ENCODE data around the gene COLQ. TPM values are rescaled to one million over a fixed set of nuclear protein-coding genes. Genes with fewer than 3 reads are reported as not detected.

COLQ gene
- total RNA-seq, 2 donors from 2014 or later, result 1.8 to 5.3 TPM

DNA sequence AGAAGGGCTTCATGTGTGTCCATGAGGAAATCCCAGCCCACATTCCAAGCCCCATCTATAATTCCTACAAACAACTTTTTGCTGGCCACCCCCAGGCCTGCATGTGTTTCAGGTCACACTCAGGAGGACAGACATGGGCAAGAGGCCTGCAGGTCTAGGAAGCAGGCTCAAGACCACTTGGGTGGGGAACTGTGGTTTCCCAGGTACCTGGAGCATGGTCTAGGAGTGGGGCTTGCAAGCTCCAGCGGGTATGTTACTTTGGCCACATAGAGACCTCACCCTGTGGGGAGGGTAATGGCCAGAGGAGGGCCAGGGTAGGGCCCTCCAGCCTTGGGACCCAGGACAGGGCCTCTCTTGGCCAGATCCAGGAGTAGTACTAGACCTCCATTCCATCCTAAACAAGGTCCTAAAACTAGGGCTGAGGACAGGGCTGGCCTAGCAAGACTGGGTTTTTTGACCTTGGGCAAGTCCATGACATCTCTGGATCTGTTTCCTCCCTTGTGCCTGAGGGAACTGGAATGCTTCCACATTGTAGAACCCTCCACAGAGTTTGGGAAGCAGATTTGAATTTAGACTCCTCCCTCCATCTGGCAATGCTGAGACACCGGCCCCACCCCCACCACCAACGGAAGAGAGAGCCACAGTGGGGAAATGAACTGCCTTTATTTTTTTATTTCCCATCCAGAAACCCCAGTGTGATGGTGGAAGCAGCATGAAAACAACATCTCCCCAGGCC is 71.8 kb downstream of the COLQ start:
- 77 to 82% methylated on average over 2 to 3 of the region's 3 CpGs for WGBS, 2 donors
- intact Hi-C loops (cut with DNase I), result no loop called here
- H3K4me3 ChIP-seq, result no peak overlapping the region
- no peak for TF ChIP-seq POLR2A (IDR thresholded peaks at IDR 0.05)
- TF ChIP-seq CTCF (IDR thresholded peaks at IDR 0.05), result no peak
- no peaks in the 10 kb centered on the region for H3K27me3 ChIP-seq
- H3K27ac ChIP-seq, result no peak overlapping the region
- no peak for DNase-seq
- no peaks in the 10 kb centered on the region for H3K4me1 ChIP-seq
- H3K36me3 ChIP-seq (replicated peaks in 1 of 2; ENCODE audit: insufficient read depth in 1 of 2, low read depth in 2 of 2), result no peaks in the 10 kb centered on the region
- no peak for ATAC-seq
- no peaks in the 10 kb centered on the region for H3K9me3 ChIP-seq

DNA sequence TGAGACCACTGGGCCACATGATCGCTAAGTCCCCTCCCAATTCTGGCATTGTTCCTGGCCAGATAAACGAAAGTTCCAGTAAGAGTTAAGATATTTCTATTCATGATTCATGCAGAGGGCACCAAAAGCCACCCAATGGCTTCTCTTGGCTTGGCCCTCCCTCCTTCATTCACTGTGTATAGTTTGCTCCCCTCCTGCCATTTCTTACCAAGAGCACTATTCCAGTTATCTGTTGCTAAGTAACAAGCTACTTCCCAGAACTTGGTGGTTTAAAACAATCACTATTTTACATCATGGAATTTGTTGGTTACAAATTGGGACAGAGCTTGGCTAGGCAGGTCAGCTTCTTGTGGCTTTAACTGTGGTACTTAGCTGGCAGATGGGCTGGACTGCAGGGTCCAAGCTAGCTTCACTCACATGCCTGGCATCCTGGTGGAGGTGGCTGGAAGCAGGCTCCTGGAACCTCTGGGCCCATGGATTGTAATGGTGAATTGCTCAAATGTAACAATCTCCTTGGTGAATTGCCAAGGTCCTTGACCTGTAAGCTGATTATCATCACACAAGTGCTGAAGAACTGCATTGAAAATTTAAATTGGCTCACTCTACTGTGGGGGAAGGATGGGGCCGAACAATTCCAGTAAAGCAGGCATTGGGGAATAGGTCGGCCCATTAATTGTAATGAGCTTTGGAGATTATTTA is 77.5 kb downstream of the COLQ start:
- no peak for TF ChIP-seq CTCF (IDR thresholded peaks at IDR 0.05)
- no peak for TF ChIP-seq POLR2A (IDR thresholded peaks at IDR 0.05)
- Histone ChIP-seq H3K4me3 (no peak overlapping the region), H3K9me3 (no peaks in the 10 kb centered on the region), H3K27me3 (no peaks in the 10 kb centered on the region), H3K27ac (no peak overlapping the region), H3K4me1 (no peaks in the 10 kb centered on the region), H3K36me3 (replicated peaks in 1 of 2; ENCODE audit: insufficient read depth in 1 of 2, low read depth in 2 of 2) (peaks cover 3 to 9% of the 10 kb centered on the region in 2 donors)
- ATAC-seq (peak; percentile 15), DNase-seq (no peak)
- intact Hi-C loops (cut with DNase I), result no loop called here
- 67 to 78% methylated on average over 4 of the region's 4 CpGs for WGBS, 2 donors

GRCh38 chr3:15440891-15441290 is 80.6 kb downstream of the COLQ start:
- peaks cover 3 to 12% of the 10 kb centered on the region in 2 donors for H3K36me3 ChIP-seq (replicated peaks in 1 of 2; ENCODE audit: insufficient read depth in 1 of 2, low read depth in 2 of 2)
- intact Hi-C loops (cut with DNase I), result no loop called here
- H3K27me3 ChIP-seq, result no peaks in the 10 kb centered on the region
- ATAC-seq (no peak), DNase-seq (no peak)
- no peaks in the 10 kb centered on the region for H3K9me3 ChIP-seq
- WGBS, 2 donors, result 80 to 92% methylated on average over 4 of the region's 4 CpGs
- H3K4me1 ChIP-seq, result no peaks in the 10 kb centered on the region
- no peak overlapping the region for H3K4me3 ChIP-seq
- TF ChIP-seq CTCF (IDR thresholded peaks at IDR 0.05) (no peak), POLR2A (IDR thresholded peaks at IDR 0.05) (no peak)
- no peak overlapping the region for H3K27ac ChIP-seq

- no peaks in the 10 kb centered on the region for H3K4me1 ChIP-seq
- intact Hi-C loops (cut with DNase I), result loop anchor here (10.0 kb wide), 1 partner anchor 125 kb away; no protein-coding TSS in a partner anchor
- peaks cover 3 to 16% of the 10 kb centered on the region in 2 donors for H3K36me3 ChIP-seq (replicated peaks in 1 of 2; ENCODE audit: insufficient read depth in 1 of 2, low read depth in 2 of 2)
- H3K4me3 ChIP-seq, result no peak overlapping the region
- ATAC-seq (no peak), DNase-seq (peak in 1 of 4 donors; percentile 17)
- no peaks in the 10 kb centered on the region for H3K9me3 ChIP-seq
- no peak overlapping the region for H3K27ac ChIP-seq
- TF ChIP-seq POLR2A (IDR thresholded peaks at IDR 0.05) (no peak), CTCF (IDR thresholded peaks at IDR 0.05) (no peak)
- H3K27me3 ChIP-seq, result no peaks in the 10 kb centered on the region
Observed at GRCh38 chr3:15439476-15439875, 82.0 kb downstream of the COLQ start.

All from body of pancreas (tissue), 4 donors.